Fibroblast of skin of abdomen (primary cell): ENCODE measurements around the gene RBP5.

Experiments
- DNase-seq: peaks from one replicate; pipeline ENCODE4 v3.0.0-alpha.2; 2013

The RBP5 gene

GRCh38 chr12:7145671-7146070, 17.0 kb upstream of the RBP5 start:
- no peak for DNase-seq

DNA sequence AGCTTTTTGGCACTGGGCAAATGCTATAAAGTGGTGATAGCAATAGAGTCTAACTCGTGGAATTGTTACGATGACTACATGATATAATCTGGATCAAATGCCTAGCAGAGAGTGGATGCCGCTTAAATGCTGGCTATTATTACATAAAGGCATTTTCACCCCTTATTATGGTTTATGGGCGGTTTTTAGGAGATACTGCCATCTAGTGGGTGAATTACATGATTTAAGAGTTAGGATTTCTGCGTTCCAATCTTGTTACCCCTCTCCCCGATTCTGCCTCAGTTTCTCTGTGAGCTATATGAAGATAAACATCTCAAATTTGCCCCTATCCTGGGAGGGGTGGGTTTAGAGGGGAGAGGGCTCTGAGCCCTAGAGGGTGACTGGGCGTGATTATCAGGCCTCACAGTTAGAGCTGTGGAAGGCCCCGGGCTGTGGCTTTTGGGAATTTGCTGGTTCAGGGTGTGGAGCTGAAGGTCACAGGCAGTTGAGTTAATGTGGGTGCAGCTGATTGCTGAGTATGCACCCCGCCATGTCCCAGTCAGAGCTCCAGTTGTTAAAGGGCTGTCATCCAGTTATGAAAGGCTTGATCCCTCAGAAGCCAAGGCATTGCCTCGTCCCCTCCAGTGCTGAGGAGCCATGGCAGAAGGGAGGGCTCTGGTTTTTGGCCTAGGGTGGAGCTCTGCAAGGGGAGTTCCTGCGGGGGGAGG, 15.9 kb upstream of the RBP5 start:
- peak; percentile 36 for DNase-seq

DNA sequence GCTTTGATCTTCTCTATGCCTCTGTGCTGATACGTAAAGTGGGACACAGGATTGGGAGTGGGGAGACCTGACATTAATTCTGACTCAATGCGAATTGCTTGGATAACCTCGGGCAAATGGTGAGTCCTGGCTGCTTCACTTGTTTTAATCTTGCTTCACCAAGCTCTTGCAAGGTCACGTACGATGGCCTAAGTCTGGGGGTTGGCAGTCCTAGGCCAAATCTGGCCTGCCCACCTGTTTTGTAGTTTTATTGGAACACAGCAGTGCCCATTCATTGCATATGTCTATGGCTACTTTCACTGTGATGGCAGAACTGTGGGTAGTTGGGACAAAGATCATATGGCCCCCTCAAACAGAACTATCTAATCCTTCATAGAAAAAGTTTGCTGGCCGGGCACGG, 14.9 kb upstream of the RBP5 start:
- no peak for DNase-seq

DNA sequence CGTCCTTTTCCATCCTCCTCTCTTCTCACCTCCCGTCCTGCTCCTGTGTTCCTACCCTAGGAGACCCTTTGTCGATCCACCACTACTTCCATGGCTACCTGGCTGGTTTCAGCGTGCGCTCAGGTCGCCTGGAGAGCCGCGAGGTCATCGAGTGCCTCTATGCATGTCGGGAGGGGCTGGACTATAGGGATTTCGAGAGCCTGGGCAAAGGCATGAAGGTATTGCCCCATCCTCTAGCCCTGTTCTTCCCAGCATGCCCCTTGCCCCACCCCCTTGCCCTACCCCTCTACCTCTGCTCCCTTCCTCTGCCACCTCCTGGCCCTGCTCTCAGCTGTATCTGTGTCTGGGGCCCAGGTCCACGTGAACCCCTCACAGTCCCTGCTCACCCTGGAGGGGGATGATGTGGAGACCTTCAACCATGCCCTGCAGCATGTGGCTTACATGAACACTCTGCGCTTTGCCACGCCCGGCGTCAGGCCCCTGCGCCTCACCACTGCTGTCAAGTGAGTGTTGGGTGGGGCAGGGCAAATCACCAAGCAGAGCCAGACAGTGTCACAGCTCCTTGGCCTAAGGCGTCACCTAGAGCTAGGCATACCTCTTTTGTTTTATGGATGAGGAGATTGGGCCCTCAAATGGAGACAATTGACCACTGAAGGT, 14.2 kb upstream of the RBP5 start:
- no peak for DNase-seq

DNA sequence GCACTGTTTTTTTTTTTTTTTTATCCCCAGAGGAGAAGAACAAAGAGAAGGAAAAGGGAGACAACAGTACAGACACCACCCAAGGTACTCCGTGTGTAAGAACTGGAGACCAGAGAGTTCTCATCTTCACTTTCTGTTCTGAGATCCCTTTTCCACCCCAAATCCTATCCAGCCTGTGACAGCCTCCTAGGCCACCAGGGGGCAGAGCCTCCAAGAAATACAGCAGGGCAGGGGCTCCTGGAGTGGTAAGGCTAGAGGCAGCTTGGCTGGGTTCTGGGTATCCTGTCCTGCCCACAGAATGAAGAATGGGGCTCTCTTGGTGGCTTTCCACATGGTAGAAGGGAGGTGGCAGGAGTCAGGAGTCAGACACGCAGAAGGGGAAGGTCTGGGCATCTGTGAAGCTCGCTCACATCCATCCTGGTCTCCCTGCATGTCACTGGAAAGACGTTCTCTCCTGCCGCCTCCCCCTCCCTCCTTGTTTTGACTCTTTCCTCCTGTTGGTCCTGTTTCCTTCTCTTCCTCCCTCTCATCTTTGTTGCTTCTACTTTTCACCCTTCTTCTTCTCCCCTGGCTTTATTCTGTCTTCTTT, 13.5 kb upstream of the RBP5 start:
- DNase-seq = peak; percentile 44

- no peak for DNase-seq
These were observed 12.8 kb upstream of the RBP5 start for GRCh38 chr12:7141351-7142005.

DNA sequence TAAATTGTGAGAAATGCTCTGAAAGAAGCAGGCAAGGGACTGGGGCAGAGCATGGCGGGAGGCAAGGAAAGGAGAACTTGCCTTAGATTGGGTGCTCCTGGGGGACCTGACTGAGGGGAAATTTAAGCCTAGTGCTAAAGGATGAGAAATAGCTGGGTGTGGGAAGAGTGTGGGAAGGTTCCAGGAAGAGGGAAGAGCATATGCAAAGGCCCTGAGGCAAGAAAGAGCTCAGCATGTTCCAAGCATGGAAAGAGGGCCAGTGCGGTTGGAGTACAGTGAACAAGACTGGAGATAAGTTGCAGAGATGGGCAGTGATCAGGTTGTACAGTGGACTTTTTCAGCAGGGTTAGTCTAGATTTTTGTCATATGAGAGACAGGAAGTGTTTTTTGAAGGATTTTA, 10.5 kb upstream of the RBP5 start:
- DNase-seq = no peak

- no peak for DNase-seq
These were observed 9.2 kb upstream of the RBP5 start for GRCh38 chr12:7137908-7138307.

GRCh38 chr12:7136676-7137075, 8.0 kb upstream of the RBP5 start:
- no peak for DNase-seq

DNA sequence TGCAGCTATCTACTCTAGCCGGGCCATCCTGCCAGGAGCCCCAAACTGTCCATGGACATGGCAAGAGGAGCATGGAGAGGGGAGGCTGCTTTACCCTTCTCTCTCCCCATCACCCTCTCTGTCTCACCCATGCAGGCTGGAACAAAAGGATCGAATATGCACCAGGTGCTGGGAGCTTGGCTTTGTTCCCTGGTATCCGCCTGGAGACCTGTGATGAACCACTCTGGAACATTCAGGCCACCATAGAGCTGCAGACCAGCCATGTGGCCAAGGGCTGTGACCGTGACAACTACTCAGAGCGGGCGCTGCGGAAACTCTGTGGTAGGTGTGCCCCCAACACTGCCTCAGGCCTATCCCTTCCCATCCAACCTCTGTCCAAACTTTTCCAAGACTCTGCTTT, 7.4 kb upstream of the RBP5 start:
- DNase-seq = no peak

- DNase-seq = no peak
These were observed 5.9 kb upstream of the RBP5 start for GRCh38 chr12:7134396-7135166.

DNA sequence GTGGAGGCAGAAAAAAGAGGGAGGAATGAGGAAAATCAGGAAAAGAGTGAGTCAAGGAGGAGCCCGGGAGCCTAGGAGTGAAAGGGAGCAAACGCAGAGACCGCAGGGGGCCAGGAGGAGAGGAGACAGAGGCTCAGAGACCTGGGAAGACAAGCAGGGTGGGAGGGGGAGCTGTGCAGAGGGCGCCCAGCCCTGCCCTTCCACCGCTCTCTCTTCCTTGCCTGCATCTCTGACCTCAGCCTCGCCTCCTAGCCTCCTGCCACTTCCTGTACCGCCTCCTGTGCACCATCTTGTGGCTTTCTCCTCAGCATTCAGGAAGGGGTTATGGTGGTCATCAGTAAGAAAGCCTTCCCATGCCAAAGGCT, 2.8 kb upstream of the RBP5 start:
- no peak for DNase-seq

DNA sequence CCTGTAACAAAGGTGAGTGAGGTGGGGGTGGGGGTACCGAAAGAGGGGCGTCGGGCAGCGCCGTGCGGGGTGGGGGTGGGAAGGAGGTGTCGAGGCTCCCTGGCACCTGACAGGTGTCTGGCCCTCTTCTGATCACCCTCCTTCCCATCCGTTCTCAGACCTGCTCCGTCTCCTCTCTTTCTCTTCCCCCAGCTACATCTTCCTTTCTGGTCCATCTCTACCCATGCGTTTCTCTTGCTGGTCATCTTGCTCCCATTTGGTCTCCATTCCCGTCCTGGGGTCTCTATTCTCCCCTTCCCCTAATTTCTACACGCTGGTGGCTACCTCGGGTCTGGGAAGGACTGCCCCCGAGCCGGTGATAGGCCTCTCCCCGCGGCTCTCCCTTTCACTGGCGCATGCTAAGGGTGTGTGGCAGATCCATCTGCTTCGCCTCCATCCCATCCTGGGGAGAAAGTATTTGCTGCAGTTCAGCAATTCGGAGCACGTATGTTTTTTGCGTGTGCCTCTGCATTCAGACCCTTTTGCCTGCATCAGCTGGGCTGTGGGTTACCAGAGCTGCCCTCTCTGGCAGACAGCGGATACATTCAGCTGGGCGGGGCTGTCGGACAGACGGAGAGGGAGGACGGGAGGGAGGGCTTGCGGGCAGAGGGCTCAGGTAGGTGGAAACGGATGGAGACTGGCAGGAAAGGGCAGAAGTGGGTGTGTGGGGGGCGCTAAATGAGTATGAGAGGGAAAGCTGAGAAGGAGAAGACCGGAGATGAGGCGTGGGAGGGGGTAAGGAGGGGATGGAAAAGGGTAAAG, 2.2 kb upstream of the RBP5 start:
- DNase-seq = peak; percentile 37

DNA sequence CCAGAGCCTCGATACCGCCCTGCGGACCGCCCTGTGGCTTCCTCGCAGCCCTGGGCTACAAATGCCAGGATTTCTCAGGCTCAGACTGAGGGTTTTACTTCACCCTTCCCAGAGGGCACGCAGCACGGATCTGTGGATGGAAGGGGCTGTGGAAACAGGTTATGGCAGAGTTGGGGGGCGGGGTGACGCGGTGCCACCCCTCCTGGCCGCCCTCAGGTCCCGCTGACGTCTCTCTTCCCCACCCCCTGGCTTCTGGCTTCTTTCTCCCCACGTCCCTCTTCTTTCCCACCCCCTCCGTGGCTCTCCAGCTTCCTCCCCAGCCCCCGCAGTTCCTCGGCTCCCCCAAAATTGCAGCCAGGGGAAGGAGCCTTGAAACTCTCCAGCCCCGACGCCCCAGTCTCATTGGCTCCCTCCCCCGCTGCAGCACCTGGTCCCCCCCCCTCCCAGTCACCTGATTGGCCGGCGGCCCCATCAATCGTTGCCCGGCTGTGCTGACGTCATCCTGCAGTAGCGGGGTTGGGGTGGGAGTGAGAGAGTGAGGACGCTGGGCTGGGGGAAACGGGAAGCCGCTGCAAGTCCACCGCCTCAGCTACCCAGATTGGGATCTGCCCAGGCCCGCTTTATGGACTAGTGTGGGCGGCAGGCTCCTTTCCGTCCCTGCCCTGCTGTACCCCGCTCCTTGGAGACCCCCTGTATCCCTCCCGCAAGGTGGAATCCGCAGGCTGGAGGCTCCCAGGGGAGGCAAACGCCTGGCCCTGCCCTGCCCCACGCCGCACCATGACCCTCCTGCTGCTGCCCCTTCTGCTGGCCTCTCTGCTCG, 1.4 kb upstream of the RBP5 start, which contains the start of gene CLSTN3:
Gene CLSTN3 (plus strand): TSS at position 500 of the 820 bp plus-strand sequence. CDS start 278 bp downstream, at position 778.
- DNase-seq = peak; percentile 77

- no peak for DNase-seq
These were observed 690 bp upstream of the RBP5 start for GRCh38 chr12:7129287-7129871.

- no peak for DNase-seq
These were observed 618 bp downstream of the RBP5 start for GRCh38 chr12:7127916-7128626.

- no peak for DNase-seq
These were observed 3.0 kb downstream of the RBP5 start for GRCh38 chr12:7125632-7126227.

GRCh38 chr12:7123806-7124522, 4.7 kb downstream of the RBP5 start:
- no peak for DNase-seq
